HFF-Myc (cell line): ENCODE measurements around the gene EBLN2.

Source experiments
- DNase-seq: peaks from one replicate; pipeline ENCODE4 v3.0.0-alpha.2; 2011; ENCODE audit warnings: low read depth; ENCODE audit errors: extremely low read depth
- H3K4me3 ChIP-seq: replicated peaks from 2 replicates; pipeline ENCODE4 v1.5.1; 2011; ENCODE audit warnings: low read depth, mild to moderate bottlenecking, control low read depth, low read length
- CTCF ChIP-seq: IDR thresholded peaks from 2 replicates; pipeline ENCODE4 v1.5.1; 2012; ENCODE audit warnings: mild to moderate bottlenecking, low read depth, low read length, control low read depth; ENCODE audit errors: missing control alignments

The EBLN2 gene

GRCh38 chr3:73110530-73110929 is 49.1 kb downstream of the EBLN2 start:
- no peak overlapping the region for H3K4me3 ChIP-seq
- no peak for TF ChIP-seq CTCF
- no peak for DNase-seq
